GM13976 (cell line): ENCODE results near the gene ARMH3.
A peak's percentile ranks its signal among the peaks of the same experiment; 100 is the strongest.

ENCODE experiments used
- DNase-seq: peaks from one replicate; pipeline ENCODE4 v3.0.0; 2012; ENCODE audit warnings: low spot score
- CTCF ChIP-seq: IDR thresholded peaks from 2 replicates; pipeline ENCODE4 v1.5.1; 2012; ENCODE audit warnings: borderline replicate concordance, mild to moderate bottlenecking; ENCODE audit not compliant: insufficient read depth; ENCODE audit errors: extremely low read depth, missing control alignments, control extremely low read depth
- in situ Hi-C: fragments of 300-500 bp; cut with MboI; formaldehyde crosslinking; loops from one replicate; pipeline ENCODE4 v1.12.0; 2022; ENCODE audit warnings: low sequenced_read_pairs, mixed read lengths, inconsistent platforms; ENCODE audit not compliant: unreplicated experiment

The ARMH3 gene

GRCh38 chr10:101824736-101825135 is 231.2 kb downstream of the ARMH3 start:
- DNase-seq, result no peak
- in situ Hi-C loops, result no loop called here

GRCh38 chr10:101818872-101819633 is 236.9 kb downstream of the ARMH3 start:
- peak; percentile 62 for DNase-seq
- TF ChIP-seq CTCF, result no peak
- in situ Hi-C loops, result no loop called here

More at GRCh38 chr10:101824736-101825135, 231.2 kb downstream of the ARMH3 start:
- TF ChIP-seq CTCF, result no peak

GRCh38 chr10:101818119-101818871 is 237.7 kb downstream of the ARMH3 start, which contains the start of gene OGA:
Gene OGA (minus strand): TSS chr10:101818444. CDS start chr10:101818022, 422 bp downstream.
- in situ Hi-C loops, result no loop called here
- no peak for TF ChIP-seq CTCF
- peak; percentile 94 for DNase-seq

GRCh38 chr10:101817337-101818118 is 238.4 kb downstream of the ARMH3 start:
- peak; percentile 50 for DNase-seq
- no peak for TF ChIP-seq CTCF
- in situ Hi-C loops, result no loop called here

- in situ Hi-C loops, result no loop called here
- DNase-seq, result peak; percentile 60
- TF ChIP-seq CTCF, result no peak
Measured at GRCh38 chr10:101816913-101817336, 239.0 kb downstream of the ARMH3 start.

- DNase-seq, result no peak
- TF ChIP-seq CTCF, result no peak
- in situ Hi-C loops, result no loop called here
Measured at GRCh38 chr10:101816376-101816775, 239.6 kb downstream of the ARMH3 start.
